ENCODE data around the gene CNTNAP2. TPM values are rescaled to one million over a fixed set of nuclear protein-coding genes. Genes with fewer than 3 reads are reported as not detected.

The CNTNAP2 gene
- total RNA-seq, 1 donor: under 0.01 TPM

DNA sequence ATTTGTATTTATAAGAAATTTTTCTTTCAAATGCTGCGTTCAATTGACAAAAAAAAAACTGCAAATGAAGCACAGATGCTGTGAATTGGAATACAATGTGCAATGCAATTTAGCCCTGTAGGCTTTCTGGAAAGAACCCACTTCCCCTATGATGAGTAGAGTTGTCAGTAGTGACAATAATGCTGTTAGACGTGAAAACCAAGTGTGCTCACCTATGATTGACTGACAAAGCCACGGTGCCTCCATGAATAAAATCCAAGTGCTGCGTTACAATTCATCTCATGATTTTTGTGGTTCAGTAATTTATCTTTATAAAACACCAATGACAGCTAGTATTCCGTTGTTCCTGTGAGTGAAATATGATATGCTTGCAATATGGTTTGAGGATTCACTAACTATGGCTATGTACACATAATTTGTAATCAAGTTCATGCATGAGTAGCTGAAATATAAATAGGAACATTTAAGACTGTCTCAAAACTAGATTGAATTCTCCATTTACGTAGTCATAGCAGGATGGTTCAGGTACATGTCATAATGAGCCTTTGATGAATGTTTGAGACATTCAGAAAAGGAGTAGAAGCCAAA lies 1160.3 kb downstream of the CNTNAP2 start:
- no peak for DNase-seq (ENCODE audit: low read depth)
- TF ChIP-seq, protein P1, sequence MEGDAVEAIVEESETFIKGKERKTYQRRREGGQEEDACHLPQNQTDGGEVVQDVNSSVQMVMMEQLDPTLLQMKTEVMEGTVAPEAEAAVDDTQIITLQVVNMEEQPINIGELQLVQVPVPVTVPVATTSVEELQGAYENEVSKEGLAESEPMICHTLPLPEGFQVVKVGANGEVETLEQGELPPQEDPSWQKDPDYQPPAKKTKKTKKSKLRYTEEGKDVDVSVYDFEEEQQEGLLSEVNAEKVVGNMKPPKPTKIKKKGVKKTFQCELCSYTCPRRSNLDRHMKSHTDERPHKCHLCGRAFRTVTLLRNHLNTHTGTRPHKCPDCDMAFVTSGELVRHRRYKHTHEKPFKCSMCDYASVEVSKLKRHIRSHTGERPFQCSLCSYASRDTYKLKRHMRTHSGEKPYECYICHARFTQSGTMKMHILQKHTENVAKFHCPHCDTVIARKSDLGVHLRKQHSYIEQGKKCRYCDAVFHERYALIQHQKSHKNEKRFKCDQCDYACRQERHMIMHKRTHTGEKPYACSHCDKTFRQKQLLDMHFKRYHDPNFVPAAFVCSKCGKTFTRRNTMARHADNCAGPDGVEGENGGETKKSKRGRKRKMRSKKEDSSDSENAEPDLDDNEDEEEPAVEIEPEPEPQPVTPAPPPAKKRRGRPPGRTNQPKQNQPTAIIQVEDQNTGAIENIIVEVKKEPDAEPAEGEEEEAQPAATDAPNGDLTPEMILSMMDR (IDR thresholded peaks at IDR 0.05; ENCODE audit: insufficient read depth, low read length): no peak
- H3K4me3 ChIP-seq (ENCODE audit: low read depth, low read length): no peak overlapping the region

DNA sequence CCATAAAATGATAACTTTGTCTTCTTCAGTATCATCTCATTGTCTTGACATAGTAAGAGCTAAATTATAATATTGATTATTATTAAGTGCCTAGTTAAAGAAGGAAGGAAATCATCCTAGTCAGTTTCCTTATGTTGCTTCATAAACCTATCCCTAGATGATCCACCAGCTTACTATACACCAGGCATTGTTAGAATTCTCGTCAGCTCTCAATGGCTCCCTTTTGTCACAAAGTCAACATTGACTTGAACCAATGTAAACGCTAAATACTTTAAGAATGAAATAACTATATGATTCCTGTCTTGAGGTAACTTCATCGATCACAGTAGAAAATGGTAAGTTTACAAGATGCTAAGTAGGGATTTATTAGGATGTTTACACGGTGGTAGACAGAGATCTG lies 1162.9 kb downstream of the CNTNAP2 start:
- TF ChIP-seq, protein P1 (IDR thresholded peaks at IDR 0.05; ENCODE audit: insufficient read depth, low read length): no peak
- no peak for DNase-seq (ENCODE audit: low read depth)
- no peak overlapping the region for H3K4me3 ChIP-seq (ENCODE audit: low read depth, low read length)

DNA sequence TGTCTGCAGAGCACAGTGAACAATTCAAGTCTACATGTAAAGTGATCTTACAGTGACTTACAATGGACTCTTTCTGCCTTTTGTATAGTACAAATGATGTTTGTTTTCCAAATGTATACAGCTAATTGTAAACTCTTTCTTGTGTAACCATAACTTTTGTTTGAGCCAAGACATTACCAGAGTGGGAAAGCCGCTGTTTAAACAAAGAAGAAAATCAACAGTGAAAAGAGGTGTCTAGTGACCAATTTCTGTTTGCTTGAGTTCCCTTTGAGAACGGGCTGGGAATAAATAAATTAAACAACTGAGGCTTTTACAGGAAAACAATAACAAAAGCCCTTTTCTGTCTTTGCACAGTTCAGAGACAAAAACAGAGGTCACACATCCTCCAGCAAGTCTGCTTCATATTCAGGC lies 1163.4 kb downstream of the CNTNAP2 start:
- no peak overlapping the region for H3K4me3 ChIP-seq (ENCODE audit: low read depth, low read length)
- no peak for DNase-seq (ENCODE audit: low read depth)
- TF ChIP-seq, protein P1 (IDR thresholded peaks at IDR 0.05; ENCODE audit: insufficient read depth, low read length): no peak

DNA sequence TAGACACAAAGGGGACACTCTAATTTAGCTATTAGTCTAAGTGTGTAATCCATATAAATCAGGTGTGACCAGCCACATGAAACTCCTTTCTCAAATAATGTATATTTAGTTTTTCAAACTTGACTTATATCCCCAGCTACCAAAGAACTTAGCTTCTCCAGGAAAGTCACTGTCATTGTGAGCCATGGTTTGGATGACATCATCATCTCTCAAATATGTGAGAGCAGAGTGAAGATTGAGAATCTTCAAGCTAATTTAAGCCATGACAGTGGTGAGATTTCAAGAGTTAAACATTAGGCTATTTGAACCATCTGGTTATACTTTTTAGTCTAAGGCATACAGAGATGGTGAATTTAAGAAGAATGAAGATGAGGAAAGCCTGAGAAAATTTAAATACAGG lies 1165.6 kb downstream of the CNTNAP2 start:
- no peak for DNase-seq (ENCODE audit: low read depth)
- TF ChIP-seq, protein P1 (IDR thresholded peaks at IDR 0.05; ENCODE audit: insufficient read depth, low read length): no peak
- H3K4me3 ChIP-seq (ENCODE audit: low read depth, low read length): no peak overlapping the region

DNA sequence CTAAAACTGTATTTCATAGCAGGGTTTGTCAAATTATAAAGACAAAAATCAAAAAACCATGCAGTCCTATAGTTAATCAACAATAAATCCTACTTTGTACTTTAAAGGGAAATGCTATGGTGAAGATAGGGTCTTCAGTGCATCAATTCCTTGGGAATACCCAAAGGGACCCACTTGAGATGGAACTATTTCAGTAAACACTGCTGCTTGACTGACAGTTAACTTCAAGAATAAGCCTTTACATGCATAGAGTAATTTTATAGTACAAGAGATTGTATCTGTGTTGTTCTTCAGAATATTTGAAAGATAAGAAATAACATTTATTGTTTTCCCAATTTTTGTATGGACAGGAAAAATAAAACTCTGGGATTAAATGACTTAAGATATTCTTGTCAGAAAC lies 1179.6 kb downstream of the CNTNAP2 start:
- no peak for DNase-seq (ENCODE audit: low read depth)
- TF ChIP-seq, protein P1 (IDR thresholded peaks at IDR 0.05; ENCODE audit: insufficient read depth, low read length): no peak
- no peak overlapping the region for H3K4me3 ChIP-seq (ENCODE audit: low read depth, low read length)

DNA sequence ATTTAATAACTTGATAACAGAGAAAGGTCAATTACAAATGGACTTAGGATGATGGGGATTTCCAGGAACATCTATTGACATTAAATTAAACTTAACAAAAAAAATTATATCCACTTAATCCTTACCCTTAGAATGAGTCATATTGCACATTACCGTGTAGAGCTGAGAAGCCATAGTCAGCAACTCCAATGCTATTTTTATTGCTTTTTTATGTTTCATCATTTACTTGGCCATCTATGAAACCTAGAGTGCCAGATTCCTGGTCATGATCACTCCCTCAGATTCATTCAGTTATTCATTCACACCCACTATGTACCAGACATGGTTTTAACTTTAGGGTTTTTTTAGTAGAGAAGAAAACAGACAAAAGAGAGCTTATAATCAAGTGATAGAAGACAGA lies 1180.4 kb downstream of the CNTNAP2 start:
- DNase-seq (ENCODE audit: low read depth): no peak
- TF ChIP-seq, protein P1 (IDR thresholded peaks at IDR 0.05; ENCODE audit: insufficient read depth, low read length): no peak

DNA sequence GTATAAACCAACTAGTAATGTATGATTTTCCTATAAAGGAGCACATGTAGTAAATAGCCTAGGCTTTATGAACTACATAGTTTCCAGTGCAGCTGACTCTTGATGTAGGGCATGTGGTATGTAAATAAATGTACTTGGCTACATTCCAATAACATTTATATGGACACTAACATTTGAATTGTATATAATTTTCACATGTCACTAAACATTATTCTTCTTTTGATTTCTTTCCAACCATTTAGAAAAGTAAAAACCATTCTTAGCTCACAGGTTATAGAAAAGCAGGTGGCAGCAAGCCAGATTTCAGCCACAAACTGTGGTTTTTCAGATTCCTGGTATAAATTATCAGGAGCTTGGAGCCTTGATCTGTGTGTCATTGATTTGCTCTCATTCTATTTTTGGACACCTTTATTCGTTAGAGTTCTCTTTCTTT lies 1182.0 kb downstream of the CNTNAP2 start:
- no peak for DNase-seq (ENCODE audit: low read depth)
- TF ChIP-seq, protein P1 (IDR thresholded peaks at IDR 0.05; ENCODE audit: insufficient read depth, low read length): no peak

More for the DNA sequence above, 1180.4 kb downstream of the CNTNAP2 start:
- no peak overlapping the region for H3K4me3 ChIP-seq (ENCODE audit: low read depth, low read length)

More for the DNA sequence above, 1182.0 kb downstream of the CNTNAP2 start:
- H3K4me3 ChIP-seq (ENCODE audit: low read depth, low read length): no peak overlapping the region

Measured in fibroblast of the aortic adventitia (primary cell).